ENCODE data around the gene ACACA.
A peak's percentile ranks its signal among the peaks of the same experiment; 100 is the strongest.

ACACA gene

GRCh38 chr17:37060928-37061327, 345.7 kb downstream of the ACACA start:
- no peak for DNase-seq

DNA sequence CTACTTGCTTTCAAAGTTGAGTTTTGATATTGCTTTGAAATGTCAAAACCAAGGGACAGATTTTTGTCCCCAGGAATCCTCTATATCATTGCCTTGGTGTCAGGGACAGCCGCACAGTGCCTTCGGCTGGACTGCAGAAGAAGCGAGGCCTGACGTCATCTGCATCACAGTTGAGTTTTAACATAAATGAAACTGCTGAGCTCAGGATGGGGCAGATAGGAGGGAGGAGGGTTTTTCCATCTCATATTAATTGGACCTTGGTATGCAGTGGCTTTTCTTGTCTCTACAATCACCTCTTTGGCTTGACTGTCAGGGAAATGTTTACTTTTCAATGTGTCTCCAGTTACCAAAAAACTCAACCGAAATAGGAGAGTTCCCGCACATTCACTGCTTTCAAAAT, 346.5 kb downstream of the ACACA start:
- no peak for DNase-seq

GRCh38 chr17:37059493-37059892, 347.1 kb downstream of the ACACA start:
- no peak for DNase-seq

GRCh38 chr17:37056622-37057021, 350.0 kb downstream of the ACACA start:
- no peak for DNase-seq

DNA sequence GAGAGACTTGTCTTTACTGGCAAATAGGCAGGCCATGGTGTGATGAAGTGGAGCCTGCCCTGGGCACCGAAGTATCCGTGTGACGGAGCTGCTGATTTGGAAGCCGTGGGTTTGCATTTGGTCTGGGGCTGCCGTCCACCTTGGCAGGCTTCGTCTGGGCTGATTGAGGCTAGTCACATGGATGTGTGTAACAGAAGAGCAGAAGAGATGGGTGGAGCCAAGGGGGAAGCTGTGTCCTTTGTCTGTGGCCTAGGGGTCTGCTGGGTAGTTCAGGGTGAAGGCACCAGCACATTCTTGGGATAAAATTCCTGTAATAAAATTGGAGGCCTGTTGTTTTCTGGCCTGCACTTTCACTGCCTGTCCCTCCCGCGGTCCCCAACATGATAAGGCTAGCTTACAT, 351.7 kb downstream of the ACACA start:
- no peak for DNase-seq

DNA sequence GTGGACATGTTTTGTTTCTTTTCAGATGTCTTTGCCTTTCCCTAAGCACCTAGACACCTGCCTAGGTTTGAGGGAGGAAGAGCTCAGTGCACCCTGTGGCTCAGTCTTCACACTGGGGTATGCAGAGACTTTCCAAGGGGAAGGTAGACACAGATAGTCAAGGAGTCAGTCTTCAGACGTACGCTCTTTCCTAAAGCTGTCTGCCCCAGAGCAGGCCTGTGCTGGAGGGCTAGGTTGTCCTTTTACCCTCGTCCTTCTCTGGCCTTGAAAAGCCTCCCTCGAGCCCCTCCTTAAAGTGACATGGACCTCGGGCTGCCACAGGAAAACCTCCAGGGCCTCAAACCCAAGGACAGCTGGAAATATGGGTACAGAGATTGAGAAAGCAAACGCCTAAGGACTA, 354.2 kb downstream of the ACACA start:
- no peak for DNase-seq

DNA sequence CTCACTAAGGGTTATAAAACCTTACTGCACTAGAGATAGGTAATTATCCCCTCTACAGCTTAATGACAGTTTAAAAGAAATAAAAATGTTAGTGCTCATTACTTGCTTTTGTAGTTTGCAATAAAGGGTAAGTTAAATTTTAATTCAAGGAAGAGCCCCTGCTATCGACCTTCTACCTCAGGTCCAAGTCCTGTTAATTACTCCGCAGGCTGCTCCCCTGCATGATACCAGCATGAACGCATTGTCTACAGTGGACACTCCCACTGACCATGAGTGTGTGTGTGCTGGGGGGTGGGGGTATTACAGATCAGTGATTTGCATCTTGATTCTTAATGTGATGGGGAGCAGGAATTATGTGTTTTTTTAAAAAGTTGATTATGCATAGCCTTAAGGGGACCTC, 354.8 kb downstream of the ACACA start:
- no peak for DNase-seq

GRCh38 chr17:37051381-37051780, 355.3 kb downstream of the ACACA start:
- DNase-seq: no peak

- DNase-seq: no peak
These were observed 355.7 kb downstream of the ACACA start for GRCh38 chr17:37050920-37051319.

GRCh38 chr17:37048811-37049210, 357.8 kb downstream of the ACACA start:
- no peak for DNase-seq

- DNase-seq: peak; percentile 88
These were observed 359.0 kb downstream of the ACACA start for GRCh38 chr17:37047631-37048104.

DNA sequence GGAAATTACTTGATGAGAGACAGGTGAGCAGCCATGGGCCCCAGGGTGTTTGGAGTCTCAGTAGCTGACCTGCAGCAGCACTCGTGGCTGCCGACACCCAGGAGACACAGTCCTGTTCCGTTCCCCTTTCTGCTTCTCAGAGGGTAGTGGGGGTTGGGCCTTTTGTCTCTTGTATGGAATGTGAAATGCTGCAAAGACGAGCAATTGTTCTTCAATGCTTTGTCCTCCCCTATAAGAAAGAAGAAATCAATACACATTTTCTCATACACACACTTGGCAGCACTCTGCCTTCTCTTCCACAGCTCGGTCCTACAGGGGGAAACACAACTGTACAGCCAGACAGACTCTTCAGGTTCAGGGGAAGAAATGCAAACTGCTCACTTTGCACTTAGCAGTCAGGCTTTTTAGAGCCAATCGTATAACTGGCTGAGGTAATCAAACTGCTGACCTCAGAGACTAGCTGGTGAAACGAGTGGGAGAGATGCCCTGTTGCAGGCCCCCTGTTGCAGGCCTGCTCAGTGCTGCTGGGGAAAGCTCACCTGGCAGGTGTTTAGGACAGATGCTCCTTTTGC, 361.2 kb downstream of the ACACA start:
- peak; percentile 58 for DNase-seq

GRCh38 chr17:37043201-37043600, 363.4 kb downstream of the ACACA start:
- DNase-seq: no peak

DNA sequence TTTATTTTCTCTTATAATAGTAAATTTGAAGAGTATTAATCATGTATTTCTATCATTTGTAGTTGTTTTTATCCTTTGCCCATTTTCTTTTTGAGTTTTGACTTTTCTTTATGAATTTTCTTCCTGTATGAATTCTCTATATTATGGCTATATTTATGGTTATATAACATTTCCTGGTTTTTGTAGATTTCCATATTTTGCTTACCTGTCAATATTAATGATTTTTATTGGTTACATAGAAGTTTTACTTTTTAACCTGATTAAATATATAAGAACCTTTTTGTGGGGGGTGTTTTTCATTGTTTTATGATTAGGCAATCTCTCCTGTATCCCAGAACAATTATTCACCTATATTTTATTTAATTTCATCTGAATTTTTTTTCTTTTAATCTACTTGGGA, 364.7 kb downstream of the ACACA start:
- DNase-seq: no peak

GRCh38 chr17:37039269-37039668, 367.4 kb downstream of the ACACA start:
- no peak for DNase-seq

DNA sequence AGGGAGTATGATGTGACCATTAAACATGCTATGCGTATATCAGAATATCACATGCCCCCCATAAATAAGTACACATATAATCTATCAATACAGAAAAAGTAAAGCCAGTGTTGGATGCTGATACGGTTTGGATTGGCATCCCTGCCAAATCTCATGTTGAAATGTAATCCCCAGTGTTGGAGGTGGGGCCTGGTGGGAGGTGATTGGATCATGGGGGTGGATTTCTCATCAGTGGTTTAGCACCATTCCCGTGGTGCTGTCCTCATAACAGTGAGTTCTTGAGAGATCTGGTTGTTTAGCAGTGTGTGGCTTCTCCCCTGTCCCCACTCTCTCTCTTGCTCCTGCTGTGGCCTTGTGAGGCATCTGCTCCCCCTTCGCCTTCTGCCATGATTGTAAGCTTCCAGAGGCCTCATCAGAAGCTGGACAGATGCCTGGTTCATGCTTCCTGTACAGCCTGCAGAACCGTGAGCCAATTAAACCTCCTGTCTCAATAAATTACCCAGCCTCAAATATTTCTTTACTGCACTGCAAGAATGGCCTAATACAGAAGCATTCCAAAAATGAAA, 369.0 kb downstream of the ACACA start:
- no peak for DNase-seq

Measured in retina (tissue), 1 donor.